ENCODE results near the gene NRCAM. TPM values are rescaled to one million over a fixed set of nuclear protein-coding genes. Genes with fewer than 3 reads are reported as not detected.

NRCAM gene
- total RNA-seq, 1 donor from 2014 or later = 33.2 TPM

DNA sequence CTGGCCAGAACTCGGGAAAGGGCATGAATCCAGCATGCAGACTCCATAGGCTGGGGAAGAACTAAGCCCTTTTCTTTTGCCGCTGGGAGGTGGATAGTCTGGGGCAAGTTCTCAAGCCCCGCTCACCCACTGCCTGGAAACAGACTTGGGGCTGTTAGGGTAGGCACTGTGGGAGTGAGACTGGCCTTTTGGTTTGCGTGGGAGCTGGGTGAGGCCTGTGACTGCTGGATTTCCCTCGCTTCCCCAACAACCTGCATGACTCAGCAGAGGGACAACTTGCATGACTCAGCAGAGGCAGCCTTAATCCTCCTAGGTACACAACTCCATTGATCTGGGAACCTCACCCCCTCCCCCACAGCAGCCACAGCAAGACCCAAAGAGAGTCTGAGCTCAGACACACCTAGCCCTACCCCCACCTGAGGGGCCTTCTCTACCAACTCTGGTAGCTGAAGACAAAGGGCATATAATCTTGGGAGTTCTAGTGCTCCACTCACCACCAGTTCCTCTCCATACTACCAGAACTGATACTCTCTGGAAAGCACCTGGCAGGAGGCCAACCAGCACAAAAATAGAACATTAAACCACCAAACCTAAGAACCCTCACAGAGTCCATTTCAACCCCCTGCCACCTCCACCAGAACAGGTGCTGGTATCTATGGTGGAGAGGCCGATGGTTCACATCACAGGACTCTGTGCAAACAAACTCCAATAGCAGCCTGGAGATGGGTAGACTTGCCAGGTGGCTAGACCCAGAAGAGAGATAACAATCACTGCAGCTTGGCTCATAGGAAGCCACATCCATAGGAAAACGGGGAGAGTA, 244.6 kb downstream of the NRCAM start:
- Mint-ChIP-seq H3K9me3 (peaks cover 15% of the 10 kb centered on the region), H3K27ac (ENCODE audit: unreplicated experiment) (no peak overlapping the region), H3K36me3 (ENCODE audit: low read depth) (peaks cover 42% of the 10 kb centered on the region), H3K27me3 (ENCODE audit: low read depth) (no peaks in the 10 kb centered on the region), H3K4me1 (no peaks in the 10 kb centered on the region), H3K4me3 (no peak overlapping the region)
- DNase-seq (ENCODE audit: low read depth, low spot score) = no peak
- TF ChIP-seq, protein P1, sequence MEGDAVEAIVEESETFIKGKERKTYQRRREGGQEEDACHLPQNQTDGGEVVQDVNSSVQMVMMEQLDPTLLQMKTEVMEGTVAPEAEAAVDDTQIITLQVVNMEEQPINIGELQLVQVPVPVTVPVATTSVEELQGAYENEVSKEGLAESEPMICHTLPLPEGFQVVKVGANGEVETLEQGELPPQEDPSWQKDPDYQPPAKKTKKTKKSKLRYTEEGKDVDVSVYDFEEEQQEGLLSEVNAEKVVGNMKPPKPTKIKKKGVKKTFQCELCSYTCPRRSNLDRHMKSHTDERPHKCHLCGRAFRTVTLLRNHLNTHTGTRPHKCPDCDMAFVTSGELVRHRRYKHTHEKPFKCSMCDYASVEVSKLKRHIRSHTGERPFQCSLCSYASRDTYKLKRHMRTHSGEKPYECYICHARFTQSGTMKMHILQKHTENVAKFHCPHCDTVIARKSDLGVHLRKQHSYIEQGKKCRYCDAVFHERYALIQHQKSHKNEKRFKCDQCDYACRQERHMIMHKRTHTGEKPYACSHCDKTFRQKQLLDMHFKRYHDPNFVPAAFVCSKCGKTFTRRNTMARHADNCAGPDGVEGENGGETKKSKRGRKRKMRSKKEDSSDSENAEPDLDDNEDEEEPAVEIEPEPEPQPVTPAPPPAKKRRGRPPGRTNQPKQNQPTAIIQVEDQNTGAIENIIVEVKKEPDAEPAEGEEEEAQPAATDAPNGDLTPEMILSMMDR (conservative IDR thresholded peaks at IDR 0.05) = no peak

DNA sequence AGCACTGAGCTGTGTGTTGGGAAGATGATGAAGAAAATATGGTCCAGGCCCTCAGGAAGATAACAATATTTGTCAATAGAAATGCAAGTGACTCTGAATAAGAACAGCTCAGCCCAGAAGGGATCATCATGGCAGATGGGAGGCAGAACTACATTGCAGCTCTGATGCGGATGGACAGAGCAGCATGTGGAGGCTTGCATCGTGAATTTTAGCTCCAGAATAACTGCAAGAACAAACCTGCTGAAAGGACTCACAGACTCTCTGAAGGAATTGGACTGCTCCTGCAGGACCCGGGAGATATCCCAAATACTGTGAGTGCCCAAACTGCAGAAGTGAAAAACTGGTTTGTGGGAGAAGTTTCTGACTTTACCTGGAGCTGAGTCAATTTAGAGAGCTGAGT, 245.4 kb downstream of the NRCAM start:
- TF ChIP-seq, protein P1 (conservative IDR thresholded peaks at IDR 0.05) = no peak
- DNase-seq (ENCODE audit: low read depth, low spot score) = no peak
- Mint-ChIP-seq H3K4me1 (no peaks in the 10 kb centered on the region), H3K36me3 (ENCODE audit: low read depth) (peaks cover 35% of the 10 kb centered on the region), H3K27me3 (ENCODE audit: low read depth) (no peaks in the 10 kb centered on the region), H3K4me3 (no peak overlapping the region), H3K9me3 (peaks cover 12% of the 10 kb centered on the region), H3K27ac (ENCODE audit: unreplicated experiment) (no peak overlapping the region)

DNA sequence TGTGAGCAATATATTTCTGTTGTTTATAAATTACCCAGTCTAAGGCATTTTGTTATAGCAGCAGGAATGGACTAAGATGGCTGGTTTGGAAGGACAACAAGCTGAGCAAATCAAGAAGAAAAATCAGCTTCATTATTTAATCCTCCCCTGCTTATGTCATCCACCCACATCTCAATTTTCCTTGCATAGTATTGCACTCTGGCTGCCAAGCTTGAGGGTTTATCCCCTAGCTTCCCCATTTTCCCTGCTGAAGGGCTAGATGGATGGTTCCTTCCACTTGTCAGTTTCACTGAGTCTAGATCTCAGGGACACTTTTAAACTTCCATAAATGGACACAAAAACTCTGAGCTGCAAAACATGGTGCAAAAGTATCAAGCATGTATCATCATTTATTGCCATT, 250.9 kb downstream of the NRCAM start:
- Mint-ChIP-seq H3K36me3 (ENCODE audit: low read depth) (peaks cover 4% of the 10 kb centered on the region), H3K4me1 (no peaks in the 10 kb centered on the region), H3K27me3 (ENCODE audit: low read depth) (no peaks in the 10 kb centered on the region), H3K9me3 (no peaks in the 10 kb centered on the region), H3K27ac (ENCODE audit: unreplicated experiment) (no peak overlapping the region), H3K4me3 (no peak overlapping the region)
- TF ChIP-seq, protein P1 (conservative IDR thresholded peaks at IDR 0.05) = no peak
- no peak for DNase-seq (ENCODE audit: low read depth, low spot score)

DNA sequence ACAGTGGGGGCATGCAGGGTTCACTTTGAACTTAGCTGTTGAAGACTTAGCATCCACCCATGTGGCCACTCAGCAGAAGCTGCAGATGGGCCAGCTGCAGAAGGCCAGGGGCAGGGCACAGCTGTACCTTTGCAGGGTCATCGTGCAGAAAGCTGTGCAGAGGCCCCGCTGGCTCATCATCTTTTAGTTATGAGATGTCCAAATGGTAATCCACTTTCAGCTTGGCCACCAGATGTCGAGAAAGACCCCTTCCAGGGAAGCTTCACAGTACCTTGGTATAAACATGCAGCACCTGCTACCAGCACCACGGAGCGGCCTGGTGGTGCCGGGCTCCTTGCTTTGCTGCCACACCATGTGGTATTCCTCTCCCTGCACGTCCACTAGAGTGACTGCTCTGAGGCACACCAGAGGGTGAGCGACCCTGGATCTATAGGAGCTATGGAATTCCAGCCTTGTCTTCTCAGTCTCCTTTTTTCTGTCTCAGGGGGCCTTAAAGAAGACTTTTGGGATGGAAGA, 251.9 kb downstream of the NRCAM start:
- H3K9me3 Mint-ChIP-seq = no peaks in the 10 kb centered on the region
- TF ChIP-seq, protein P1 (conservative IDR thresholded peaks at IDR 0.05) = no peak
- H3K27me3 Mint-ChIP-seq (ENCODE audit: low read depth) = no peaks in the 10 kb centered on the region
- H3K4me1 Mint-ChIP-seq = no peaks in the 10 kb centered on the region
- DNase-seq (ENCODE audit: low read depth, low spot score) = no peak
- no peak overlapping the region for H3K27ac Mint-ChIP-seq (ENCODE audit: unreplicated experiment)
- H3K36me3 Mint-ChIP-seq (ENCODE audit: low read depth) = peaks cover 4% of the 10 kb centered on the region
- no peak overlapping the region for H3K4me3 Mint-ChIP-seq

DNA sequence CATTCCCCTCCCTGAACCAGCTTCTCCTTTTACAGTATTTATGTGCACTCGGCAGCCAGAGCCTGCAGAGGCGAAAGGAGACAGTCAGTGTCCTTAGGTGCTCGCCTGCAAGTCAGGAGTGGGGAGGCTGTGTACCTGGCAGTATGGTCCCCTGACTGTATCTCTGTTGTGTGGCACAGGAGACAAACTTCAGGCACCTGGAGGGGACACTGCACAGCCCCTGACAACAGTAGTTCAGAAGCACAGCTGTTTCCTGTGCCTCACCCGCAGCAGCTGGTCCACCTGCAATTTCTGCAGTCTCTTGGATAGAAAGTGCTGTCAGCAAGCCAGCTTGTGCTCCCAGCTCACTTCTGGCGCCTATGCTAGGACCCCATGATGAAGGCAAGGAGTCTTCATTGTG, 252.7 kb downstream of the NRCAM start:
- DNase-seq (ENCODE audit: low read depth, low spot score) = no peak
- Mint-ChIP-seq H3K4me1 (no peaks in the 10 kb centered on the region), H3K9me3 (no peaks in the 10 kb centered on the region), H3K27me3 (ENCODE audit: low read depth) (no peaks in the 10 kb centered on the region), H3K36me3 (ENCODE audit: low read depth) (peaks cover 3% of the 10 kb centered on the region), H3K27ac (ENCODE audit: unreplicated experiment) (no peak overlapping the region), H3K4me3 (no peak overlapping the region)
- TF ChIP-seq, protein P1 (conservative IDR thresholded peaks at IDR 0.05) = no peak
